Bronchial epithelial cell (primary cell): ENCODE measurements around the gene FHDC1. TPM values are rescaled to one million over a fixed set of nuclear protein-coding genes. Genes with fewer than 3 reads are reported as not detected.

ENCODE experiments used
- DNase-seq: peaks from one replicate; pipeline ENCODE4 v3.0.0-alpha.2; 2010; ENCODE audit warnings: low read depth
- FAIRE-seq: peaks from 2 replicates; lab custom pipeline; 2011; peaks lifted over from hg19 to GRCh38; lab: Jason Lieb, UNC
- H3K27me3 ChIP-seq: 2 replicates; pipeline ENCODE4 v1.5.1; 2011; ENCODE audit warnings: low read length; ENCODE audit not compliant: control insufficient read depth, insufficient read depth
- H3K36me3 ChIP-seq: 2 replicates; pipeline ENCODE4 v1.5.1; 2011; ENCODE audit warnings: low read length; ENCODE audit not compliant: control insufficient read depth, insufficient read depth
- H3K4me3 ChIP-seq: 2 replicates; pipeline ENCODE4 v1.5.1; 2011; ENCODE audit warnings: mild to moderate bottlenecking, low read depth, low read length, control low read depth
- CTCF ChIP-seq: IDR thresholded peaks from 2 replicates; pipeline ENCODE4 v1.5.1; 2011; ENCODE audit warnings: mild to moderate bottlenecking, moderate library complexity, low read length, control low read depth, inconsistent platforms; ENCODE audit not compliant: insufficient read depth, severe bottlenecking
- total RNA-seq: library from RNA; depleted of rRNA; stranded (reverse); fragments of >200 nt; gene quantifications from 2 replicates; pipeline ENCODE4 v1.2.1, GENCODE V29; 2014

The FHDC1 gene
- total RNA-seq, 1 donor from 2014 or later = 0.53 TPM

GRCh38 chr4:152967907-152968306 lies 31.8 kb downstream of the FHDC1 start:
- no peak for FAIRE-seq
- Histone ChIP-seq H3K27me3 (no peaks in the 10 kb centered on the region), H3K4me3 (no peak overlapping the region), H3K36me3 (peaks cover 3% of the 10 kb centered on the region)
- no peak for TF ChIP-seq CTCF
- DNase-seq = no peak

- FAIRE-seq = no peak
- no peak overlapping the region for H3K4me3 ChIP-seq
- peak; percentile 91 for DNase-seq
Measured at GRCh38 chr4:152968806-152969394, 32.8 kb downstream of the FHDC1 start.

GRCh38 chr4:152970102-152970820 lies 34.1 kb downstream of the FHDC1 start:
- no peak for TF ChIP-seq CTCF
- peaks cover 4% of the 10 kb centered on the region for H3K36me3 ChIP-seq
- DNase-seq = peak; percentile 94
- FAIRE-seq = peak; percentile 72
- H3K27me3 ChIP-seq = no peaks in the 10 kb centered on the region
- no peak overlapping the region for H3K4me3 ChIP-seq

More at GRCh38 chr4:152968806-152969394, 32.8 kb downstream of the FHDC1 start:
- no peak for TF ChIP-seq CTCF
- Histone ChIP-seq H3K36me3 (peaks cover 1% of the 10 kb centered on the region), H3K27me3 (no peaks in the 10 kb centered on the region)

GRCh38 chr4:152971053-152971452 lies 34.9 kb downstream of the FHDC1 start:
- no peak for TF ChIP-seq CTCF
- peaks cover 5% of the 10 kb centered on the region for H3K36me3 ChIP-seq
- DNase-seq (no peak), FAIRE-seq (no peak)
- H3K4me3 ChIP-seq = no peak overlapping the region
- no peaks in the 10 kb centered on the region for H3K27me3 ChIP-seq

- Histone ChIP-seq H3K27me3 (no peaks in the 10 kb centered on the region), H3K4me3 (no peak overlapping the region), H3K36me3 (peaks cover 5% of the 10 kb centered on the region)
- DNase-seq (peak; percentile 86), FAIRE-seq (no peak)
- TF ChIP-seq CTCF = no peak
Measured at GRCh38 chr4:152972821-152973628, 36.9 kb downstream of the FHDC1 start.
